Endothelial cell of umbilical vein (primary cell): Measurements from ENCODE around the gene TMC3. TPM values are rescaled to one million over a fixed set of nuclear protein-coding genes. Genes with fewer than 3 reads are reported as not detected.

ENCODE experiments used
- BruUV-seq: library from RNA; stranded (reverse); fragments of 400-500 nt; replicated peaks from 2 replicates; lab custom pipeline; 2021; lab: Mats Ljungman, UMichigan
- CTCF ChIA-PET: fragments of 300-600, 350-600 bp; sonication (Branson Sonifier 250); formaldehyde crosslinking; loops from one replicate; lab custom pipeline; 2021; ENCODE audit warnings: antibody characterized with exemption, inconsistent platforms; lab: Charles Lee
- POLR2A ChIA-PET: fragments of 300-600, 350-600 bp; sonication (Branson Sonifier 250); formaldehyde crosslinking; loops from one replicate; lab custom pipeline; 2021; ENCODE audit warnings: antibody characterized with exemption, inconsistent platforms; lab: Charles Lee
- DNase-seq: peaks from one replicate; pipeline ENCODE4 v3.0.0-alpha.2; 2011; ENCODE audit warnings: low read depth, low spot score
- FAIRE-seq: peaks from 2 replicates; lab custom pipeline; 2011; peaks lifted over from hg19 to GRCh38; lab: Jason Lieb, UNC
- H2AFZ ChIP-seq: 2 replicates; pipeline ENCODE4 v1.6.0; 2012; ENCODE audit warnings: low read depth, low read length, control low read depth, inconsistent platforms
- H3K27ac ChIP-seq: 2 replicates; pipeline ENCODE4 v1.5.1; 2011; ENCODE audit warnings: low read depth, mild to moderate bottlenecking, control low read depth, low read length, moderate library complexity; ENCODE audit not compliant: insufficient read depth
- H3K27me3 ChIP-seq, 2 experiments: 2 replicates each; pipeline versions ENCODE4 v1.6.0 to v1.6.1; 2011; ENCODE audit warnings: low read length in 2 of 2, mixed read lengths in 1 of 2; ENCODE audit not compliant: control insufficient read depth in 2 of 2, insufficient read depth in 2 of 2
- H3K36me3 ChIP-seq, 2 experiments: 2 replicates in 1 of 2; 3 replicates in 1 of 2; pipeline ENCODE4 v1.5.1; 2011; ENCODE audit warnings: low read length in 2 of 2, mild to moderate bottlenecking in 1 of 2, moderate library complexity in 1 of 2; ENCODE audit not compliant: control insufficient read depth in 2 of 2, insufficient read depth in 2 of 2; ENCODE audit errors: extremely low read depth in 1 of 2
- H3K4me1 ChIP-seq: 3 replicates; pipeline ENCODE4 v1.5.1; 2011; ENCODE audit warnings: mild to moderate bottlenecking, low read length; ENCODE audit not compliant: control insufficient read depth, insufficient read depth; ENCODE audit errors: extremely low read depth
- H3K4me2 ChIP-seq: 2 replicates; pipeline ENCODE4 v1.6.1; 2011; ENCODE audit warnings: low read length, control low read depth, mixed read lengths; ENCODE audit not compliant: insufficient read depth
- H3K4me3 ChIP-seq, 3 experiments: fragments of 200-600 bp in 1 of 3; sonication (generic), shearing (Covaris generic) in 1 of 3; replicated peaks in 1 of 3; 2 replicates each; pipeline ENCODE4 v1.5.1; 2011 to 2016; ENCODE audit warnings: control low read depth in 3 of 3, low read length in 3 of 3, mild to moderate bottlenecking in 2 of 3, inconsistent platforms in 1 of 3, low read depth in 1 of 3, moderate library complexity in 1 of 3; ENCODE audit not compliant: insufficient read depth in 1 of 3
- H3K79me2 ChIP-seq: 2 replicates; pipeline ENCODE4 v1.6.0; 2012; ENCODE audit warnings: low read length, inconsistent platforms; ENCODE audit not compliant: control insufficient read depth, insufficient read depth
- H3K9ac ChIP-seq: replicated peaks from 2 replicates; pipeline ENCODE3; 2011; ENCODE audit warnings: low read length, control low read depth; ENCODE audit not compliant: insufficient read depth; ENCODE audit errors: extremely low read depth
- H3K9me1 ChIP-seq: replicated peaks from 3 replicates; pipeline ENCODE4 v1.6.0; 2011; ENCODE audit warnings: mild to moderate bottlenecking, low read length; ENCODE audit not compliant: control insufficient read depth, insufficient read depth; ENCODE audit errors: extremely low read depth
- H3K9me3 ChIP-seq: replicated peaks from 2 replicates; pipeline ENCODE4 v1.5.1; 2012; ENCODE audit warnings: low read length, inconsistent platforms; ENCODE audit not compliant: control insufficient read depth, insufficient read depth
- H4K20me1 ChIP-seq: replicated peaks from 2 replicates; pipeline ENCODE3; 2011; ENCODE audit warnings: mild to moderate bottlenecking, low read length; ENCODE audit not compliant: control insufficient read depth, insufficient read depth; ENCODE audit errors: extremely low read depth
- CTCF ChIP-seq, 2 donors: IDR thresholded peaks; 1 replicate in 1 of 2; 2 replicates in 1 of 2; pipeline ENCODE4 v1.5.1; 2011; ENCODE audit warnings: low read length in 2 of 2, mild to moderate bottlenecking in 2 of 2, moderate library complexity in 2 of 2, control low read depth in 1 of 2, inconsistent platforms in 1 of 2, low read depth in 1 of 2; ENCODE audit not compliant: insufficient read depth in 1 of 2; ENCODE audit errors: extremely low read depth in 1 of 2
- EZH2 ChIP-seq: IDR thresholded peaks from 2 replicates; pipeline ENCODE4 v1.6.1; 2012; ENCODE audit warnings: borderline replicate concordance, low read depth, mild to moderate bottlenecking, moderate library complexity, low read length, inconsistent platforms; ENCODE audit not compliant: severe bottlenecking
- FOS ChIP-seq: IDR thresholded peaks from 2 replicates; pipeline ENCODE4 v1.6.1; 2011; ENCODE audit warnings: mild to moderate bottlenecking, low read length, moderate library complexity, borderline replicate concordance; ENCODE audit not compliant: insufficient read depth
- GATA2 ChIP-seq: IDR thresholded peaks from 2 replicates; pipeline ENCODE4 v1.7.0; 2011; ENCODE audit warnings: low read depth, mild to moderate bottlenecking, moderate library complexity, mixed read lengths, low read length; ENCODE audit not compliant: insufficient read length, insufficient read depth
- JUN ChIP-seq: IDR thresholded peaks from 2 replicates; pipeline ENCODE4 v1.6.1; 2011; ENCODE audit warnings: borderline replicate concordance, low read depth; ENCODE audit not compliant: insufficient read length, insufficient read depth
- MYC ChIP-seq: IDR thresholded peaks from one replicate; pipeline ENCODE4 v1.6.1; 2011; ENCODE audit warnings: mild to moderate bottlenecking, low read depth, low read length
- POLR2A ChIP-seq: IDR thresholded peaks from 2 replicates; pipeline ENCODE4 v1.6.1; 2012; ENCODE audit warnings: low read depth, mild to moderate bottlenecking, control low read depth, low read length
- POLR2AphosphoS5 ChIP-seq: IDR thresholded peaks from 2 replicates; pipeline ENCODE4 v1.6.1; 2012; ENCODE audit warnings: low read depth, mild to moderate bottlenecking, control low read depth, low read length, moderate library complexity; ENCODE audit not compliant: insufficient read depth
- dilution Hi-C: fragments of 300-500 bp; cut with MboI; formaldehyde crosslinking; loops from one replicate; pipeline ENCODE4 v1.15.0; 2019; ENCODE audit warnings: low sequenced_read_pairs; ENCODE audit not compliant: extremely low pct_ligation_motif_present
- intact Hi-C: fragments of 100-400 bp; cut with micrococcal nuclease; formaldehyde crosslinking; loops from one replicate; pipeline ENCODE4 v1.10.0; 2022
- polyA plus RNA-seq, 4 experiments: library from polyadenylated mRNA; depleted of rRNA in 3 of 4; stranded (reverse) in 3 of 4; unstranded in 1 of 4; fragments of >200 nt; gene quantifications; 2 replicates each; pipeline versions ENCODE4 v1.2.1 to v1.2.3, GENCODE V29; 2011 to 2012; ENCODE audit warnings: missing spikeins in 1 of 4
- total RNA-seq: library from RNA; stranded (reverse); gene quantifications from 2 replicates; pipeline ENCODE4 v1.2.3, GENCODE V29; 2021
- TF ChIP-seq, protein P1 (sequence below): IDR thresholded peaks from 2 replicates; pipeline ENCODE4 v1.6.1; 2011; ENCODE audit not compliant: insufficient read depth, insufficient read length

TMC3 gene
- total and polyA plus RNA-seq, 2 donors (not counting 3 experiments of a cell fraction or from before 2014, with no cell fraction given) = not detected

- Histone ChIP-seq H2AFZ (no peak overlapping the region), H3K4me1 (peaks cover 4% of the 10 kb centered on the region), H3K79me2 (no peaks in the 10 kb centered on the region), H3K27ac (no peak overlapping the region), H3K9ac (no peak overlapping the region), H3K4me2 (no peak overlapping the region), H3K36me3 (no peaks in the 10 kb centered on the region), H3K9me1 (no peaks in the 10 kb centered on the region), H3K4me3 (no peak overlapping the region), H3K9me3 (no peaks in the 10 kb centered on the region), H3K27me3 (peaks cover 3 to 6% of the 10 kb centered on the region in 2 experiments), H4K20me1 (no peaks in the 10 kb centered on the region)
- dilution Hi-C loops = no loop called here
- intact Hi-C loops = no loop called here
- no TSS peak for BruUV-seq
- ChIA-PET POLR2A (no interaction called here), CTCF (interaction anchor here (1.1 kb wide), 1 partner anchor 75 kb away, joined by 3 read pairs; no protein-coding TSS in a partner anchor)
- no peak for FAIRE-seq
- TF ChIP-seq FOS = no peak
- TF ChIP-seq, protein P1, sequence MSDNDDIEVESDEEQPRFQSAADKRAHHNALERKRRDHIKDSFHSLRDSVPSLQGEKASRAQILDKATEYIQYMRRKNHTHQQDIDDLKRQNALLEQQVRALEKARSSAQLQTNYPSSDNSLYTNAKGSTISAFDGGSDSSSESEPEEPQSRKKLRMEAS = no peak
- no peak for TF ChIP-seq EZH2
- TF ChIP-seq POLR2A = no peak
- TF ChIP-seq POLR2AphosphoS5 = no peak
- no peak for TF ChIP-seq MYC
- TF ChIP-seq GATA2 = no peak
- no peak for TF ChIP-seq JUN
- TF ChIP-seq CTCF (IDR thresholded peaks at IDR 0.05; ENCODE audit: extremely low read depth in 1 of 2, insufficient read depth in 1 of 2, low read depth in 1 of 2, low read length in 2 of 2) = no peak
- no peak for DNase-seq
Measured at GRCh38 chr15:81341351-81341750, 32.7 kb downstream of the TMC3 start.
